Loucy (cell line): ENCODE data around the gene WFDC8.

Experiments used
- CTCF ChIP-seq: fragments of 200-600 bp; sonication (generic); conservative IDR thresholded peaks from 2 replicates; pipeline ENCODE4 v1.5.1; 2014; ENCODE audit warnings: mild to moderate bottlenecking, antibody characterized with exemption, low read length
- EZH2phosphoT487 ChIP-seq: fragments of 200-600 bp; IDR thresholded peaks from 2 replicates; pipeline ENCODE4 v1.6.1; 2018; ENCODE audit warnings: antibody characterized with exemption, mild to moderate bottlenecking, moderate library complexity, borderline replicate concordance

GRCh38 chr20:45550765-45551164, 28.3 kb downstream of the WFDC8 start:
- TF ChIP-seq CTCF (no peak), EZH2phosphoT487 (no peak)
